Measurements from ENCODE around the gene RYR1. TPM values are rescaled to one million over a fixed set of nuclear protein-coding genes. Genes with fewer than 3 reads are reported as not detected.
A peak's percentile ranks its signal among the peaks of the same experiment; 100 is the strongest.

The RYR1 gene
- total and polyA plus RNA-seq, 2 of the 13 experiments (the other 11 are each of a cell fraction or from before 2014, with no cell fraction given), result 0.03 TPM; not detected in 1

GRCh38 chr19:38512277-38512676 lies 78.8 kb downstream of the RYR1 start:
- ChIA-PET CTCF (ENCODE audit: low intra/inter-chr PET ratio, low total read pairs) (no interaction called here), POLR2A (no interaction called here)
- H3K9ac ChIP-seq (ENCODE audit: insufficient read depth, low read depth, low read length), result no peak overlapping the region
- peaks cover 17% of the 10 kb centered on the region for H3K4me1 ChIP-seq (ENCODE audit: insufficient read depth, low read length)
- FAIRE-seq (no peak), DNase-seq (ENCODE audit: low spot score) (no peak), ATAC-seq (no peak)
- intact Hi-C loops (cut with micrococcal nuclease; ENCODE audit: unreplicated experiment), result no loop called here
- no peak overlapping the region for H3K4me2 ChIP-seq (ENCODE audit: low read depth, low read length)
- no TSS peak for BruUV-seq (replicated peaks)
- H4K20me1 ChIP-seq (ENCODE audit: insufficient read depth, low read length), result no peaks in the 10 kb centered on the region
- H2AFZ ChIP-seq (ENCODE audit: low read length), result no peak overlapping the region
- no peak overlapping the region for H3K27ac ChIP-seq (ENCODE audit: extremely low read length, insufficient read depth, low read length)
- H3K27me3 ChIP-seq (ENCODE audit: control insufficient read depth in 1 of 2, insufficient read depth in 2 of 2, low read length in 2 of 2), result no peaks in the 10 kb centered on the region; a peak in 3 of 5 replicates
- 64% methylated on average over 12 of the region's 19 CpGs for WGBS (ENCODE audit: low lambda C conversion rate)
- no peaks in the 10 kb centered on the region for H3K36me3 ChIP-seq (replicated peaks in 1 of 2; ENCODE audit: control insufficient read depth in 1 of 2, insufficient read depth in 2 of 2, low read length in 2 of 2)
- in situ Hi-C loops (cut with HindIII; ENCODE audit: extremely low pct_ligation_motif_present, low pct_unique_long_range_greater_than_20kb), result no loop called here
- TF ChIP-seq GZF1 (CRISPR knock-in tag; IDR thresholded peaks at IDR 0.05) (no peak), ISL2 (CRISPR knock-in tag; IDR thresholded peaks at IDR 0.05) (no peak), ZNF318 (CRISPR knock-in tag; IDR thresholded peaks at IDR 0.05) (no peak), ATF7-NPFF (CRISPR knock-in tag; IDR thresholded peaks at IDR 0.05; ENCODE audit: low read depth) (no peak), ZNF790 (CRISPR knock-in tag; IDR thresholded peaks at IDR 0.05; ENCODE audit: borderline replicate concordance) (no peak), GRHL1 (CRISPR knock-in tag; conservative IDR thresholded peaks at IDR 0.05) (no peak), GABPA (IDR thresholded peaks at IDR 0.05; ENCODE audit: low read depth, low read length) (no peak), GABPA (CRISPR knock-in tag; IDR thresholded peaks at IDR 0.05; ENCODE audit: low read depth) (no peak), ZNF768 (CRISPR knock-in tag; IDR thresholded peaks at IDR 0.05) (no peak), TRIM24 (CRISPR knock-in tag; IDR thresholded peaks at IDR 0.05) (no peak), ATF7 (IDR thresholded peaks at IDR 0.05) (peak; percentile 99), ATF7 (CRISPR knock-in tag; IDR thresholded peaks at IDR 0.05) (no peak), FOXP4 (CRISPR knock-in tag; IDR thresholded peaks at IDR 0.05) (no peak), CREB1 (IDR thresholded peaks at IDR 0.05) (peak; percentile 91), CREB1 (CRISPR knock-in tag; IDR thresholded peaks at IDR 0.05) (no peak), ZNF724P (CRISPR knock-in tag; IDR thresholded peaks at IDR 0.05; ENCODE audit: borderline replicate concordance) (no peak)
- H3K4me3 ChIP-seq (replicated peaks in 1 of 3; ENCODE audit: insufficient read depth in 1 of 3, low read depth in 2 of 3, low read length in 3 of 3), result no peak overlapping the region
- H3K79me2 ChIP-seq (ENCODE audit: insufficient read depth, low read length), result no peaks in the 10 kb centered on the region
- no peaks in the 10 kb centered on the region for H3K9me3 ChIP-seq (ENCODE audit: low read length)
